Keratinocyte (primary cell): ENCODE measurements around the gene CLSTN2. TPM values are rescaled to one million over a fixed set of nuclear protein-coding genes. Genes with fewer than 3 reads are reported as not detected.

ENCODE experiments used
- DNase-seq: peaks from one replicate; pipeline ENCODE4 v3.0.0-alpha.2; 2011; ENCODE audit warnings: low read depth, missing footprints, low spot score
- FAIRE-seq: peaks from 2 replicates; lab custom pipeline; 2011; peaks lifted over from hg19 to GRCh38; lab: Jason Lieb, UNC
- H2AFZ ChIP-seq: 2 replicates; pipeline ENCODE4 v1.6.0; 2012; ENCODE audit warnings: low read length, control low read depth, inconsistent platforms; ENCODE audit not compliant: control insufficient read depth
- H3K27ac ChIP-seq: 2 replicates; pipeline ENCODE4 v1.5.1; 2011; ENCODE audit warnings: low read length; ENCODE audit not compliant: control insufficient read depth, insufficient read depth
- H3K27me3 ChIP-seq: 3 replicates; pipeline ENCODE4 v1.6.0; 2011; ENCODE audit warnings: low read length; ENCODE audit not compliant: control insufficient read depth, insufficient read depth; ENCODE audit errors: extremely low read depth
- H3K36me3 ChIP-seq, 2 experiments: 2 replicates in 1 of 2; 3 replicates in 1 of 2; pipeline ENCODE4 v1.5.1; 2011; ENCODE audit warnings: low read length in 2 of 2, mild to moderate bottlenecking in 1 of 2; ENCODE audit not compliant: control insufficient read depth in 2 of 2, insufficient read depth in 2 of 2; ENCODE audit errors: extremely low read depth in 1 of 2
- H3K4me1 ChIP-seq: 3 replicates; pipeline ENCODE4 v1.5.1; 2011; ENCODE audit warnings: low read length; ENCODE audit not compliant: control insufficient read depth, insufficient read depth; ENCODE audit errors: extremely low read depth
- H3K4me2 ChIP-seq: 3 replicates; pipeline ENCODE4 v1.6.0; 2011; ENCODE audit warnings: low read depth, low read length; ENCODE audit not compliant: control insufficient read depth, insufficient read depth; ENCODE audit errors: extremely low read depth
- H3K4me3 ChIP-seq, 3 experiments: fragments of 200-600 bp in 1 of 3; sonication (generic) in 1 of 3; 2 replicates in 2 of 3; 3 replicates in 1 of 3; pipeline ENCODE4 v1.5.1; 2011 to 2016; ENCODE audit warnings: low read length in 3 of 3, mild to moderate bottlenecking in 3 of 3, control low read depth in 2 of 3, inconsistent platforms in 1 of 3, low read depth in 1 of 3, mixed read lengths in 1 of 3, mixed run types in 1 of 3, moderate library complexity in 1 of 3; ENCODE audit not compliant: control insufficient read depth in 2 of 3, insufficient read depth in 2 of 3; ENCODE audit errors: extremely low read depth in 1 of 3
- H3K79me2 ChIP-seq: 2 replicates; pipeline ENCODE4 v1.6.0; 2012; ENCODE audit warnings: low read length; ENCODE audit not compliant: control insufficient read depth, insufficient read depth
- H3K9ac ChIP-seq: 3 replicates; pipeline ENCODE4 v1.6.0; 2011; ENCODE audit warnings: low read length; ENCODE audit not compliant: control insufficient read depth, insufficient read depth; ENCODE audit errors: extremely low read depth
- H3K9me1 ChIP-seq: 3 replicates; pipeline ENCODE4 v1.6.0; 2011; ENCODE audit warnings: low read length; ENCODE audit not compliant: control insufficient read depth, insufficient read depth; ENCODE audit errors: extremely low read depth
- H3K9me3 ChIP-seq: 2 replicates; pipeline ENCODE4 v1.5.1; 2012; ENCODE audit warnings: low read depth, low read length; ENCODE audit not compliant: control insufficient read depth
- H4K20me1 ChIP-seq: 3 replicates; pipeline ENCODE4 v1.6.0; 2011; ENCODE audit warnings: low read length; ENCODE audit not compliant: control insufficient read depth, insufficient read depth; ENCODE audit errors: extremely low read depth
- EZH2 ChIP-seq: IDR thresholded peaks from one replicate; pipeline ENCODE4 v1.6.1; 2012; ENCODE audit warnings: inconsistent platforms, mild to moderate bottlenecking, low read length, moderate library complexity
- dilution Hi-C: fragments of 300-500 bp; cut with MboI; formaldehyde crosslinking; loops from one replicate; pipeline ENCODE4 v1.7.0; 2020; ENCODE audit warnings: low sequenced_read_pairs; ENCODE audit not compliant: extremely low pct_ligation_motif_present
- polyA plus RNA-seq, 5 experiments: library from polyadenylated mRNA; depleted of rRNA in 3 of 5; stranded (reverse) in 3 of 5; stranded (forward) in 1 of 5; unstranded in 1 of 5; fragments of >200 nt; gene quantifications; 1 replicate in 1 of 5; 2 replicates in 3 of 5; 3 replicates in 1 of 5; pipeline versions ENCODE4 v1.2.1 to v1.2.3, GENCODE V29; 2011 to 2012; ENCODE audit warnings: missing spikeins in 2 of 5, low read depth in 1 of 5, low replicate concordance in 1 of 5
- TF ChIP-seq, protein P1 (sequence below), 3 experiments: IDR thresholded peaks in 1 of 3; conservative IDR thresholded peaks in 1 of 3; optimal IDR thresholded peaks in 1 of 3; 2 replicates in 2 of 3; 3 replicates in 1 of 3; pipeline versions ENCODE3 to v1.5.1; 2011; ENCODE audit warnings: low read length in 3 of 3, mild to moderate bottlenecking in 3 of 3, moderate library complexity in 2 of 3, control low read depth in 1 of 3, inconsistent platforms in 1 of 3; ENCODE audit not compliant: insufficient read depth in 2 of 3; ENCODE audit errors: extremely low read depth in 1 of 3

The CLSTN2 gene
- polyA plus RNA-seq, 1 donor (not counting 4 experiments of a cell fraction or from before 2014, with no cell fraction given): 0.09 TPM

DNA sequence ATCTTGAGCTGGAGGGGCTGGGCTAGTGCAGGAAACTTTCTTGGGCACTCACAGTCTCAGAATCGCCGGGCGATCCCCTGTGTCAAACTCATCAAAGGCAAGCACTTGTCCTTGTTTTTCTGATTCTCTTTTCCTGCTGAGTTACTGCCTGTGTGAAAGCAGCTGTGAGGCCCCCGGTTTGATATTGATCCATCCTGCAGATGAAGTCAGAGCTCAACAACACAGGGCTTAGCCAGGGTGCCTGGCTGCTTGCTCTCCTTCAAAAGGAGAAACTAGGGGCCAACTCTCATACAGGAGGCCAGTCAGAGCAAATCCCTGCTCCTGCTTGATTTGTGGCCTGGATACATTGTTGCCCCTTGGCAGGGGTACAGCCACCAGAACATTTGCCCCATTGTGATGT, 22.9 kb downstream of the CLSTN2 start:
- no peak overlapping the region for H3K9ac ChIP-seq
- no peak overlapping the region for H3K27ac ChIP-seq
- no peaks in the 10 kb centered on the region for H3K9me1 ChIP-seq
- no peaks in the 10 kb centered on the region for H3K27me3 ChIP-seq
- H3K9me3 ChIP-seq: no peaks in the 10 kb centered on the region
- H3K4me1 ChIP-seq: peaks cover 17% of the 10 kb centered on the region
- H3K79me2 ChIP-seq: no peaks in the 10 kb centered on the region
- TF ChIP-seq EZH2: no peak
- TF ChIP-seq, protein P1, sequence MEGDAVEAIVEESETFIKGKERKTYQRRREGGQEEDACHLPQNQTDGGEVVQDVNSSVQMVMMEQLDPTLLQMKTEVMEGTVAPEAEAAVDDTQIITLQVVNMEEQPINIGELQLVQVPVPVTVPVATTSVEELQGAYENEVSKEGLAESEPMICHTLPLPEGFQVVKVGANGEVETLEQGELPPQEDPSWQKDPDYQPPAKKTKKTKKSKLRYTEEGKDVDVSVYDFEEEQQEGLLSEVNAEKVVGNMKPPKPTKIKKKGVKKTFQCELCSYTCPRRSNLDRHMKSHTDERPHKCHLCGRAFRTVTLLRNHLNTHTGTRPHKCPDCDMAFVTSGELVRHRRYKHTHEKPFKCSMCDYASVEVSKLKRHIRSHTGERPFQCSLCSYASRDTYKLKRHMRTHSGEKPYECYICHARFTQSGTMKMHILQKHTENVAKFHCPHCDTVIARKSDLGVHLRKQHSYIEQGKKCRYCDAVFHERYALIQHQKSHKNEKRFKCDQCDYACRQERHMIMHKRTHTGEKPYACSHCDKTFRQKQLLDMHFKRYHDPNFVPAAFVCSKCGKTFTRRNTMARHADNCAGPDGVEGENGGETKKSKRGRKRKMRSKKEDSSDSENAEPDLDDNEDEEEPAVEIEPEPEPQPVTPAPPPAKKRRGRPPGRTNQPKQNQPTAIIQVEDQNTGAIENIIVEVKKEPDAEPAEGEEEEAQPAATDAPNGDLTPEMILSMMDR (optimal IDR thresholded peaks at IDR 0.05 in 1 of 3, IDR thresholded peaks at IDR 0.05 in 1 of 3, conservative IDR thresholded peaks at IDR 0.05 in 1 of 3; ENCODE audit: extremely low read depth in 1 of 3, insufficient read depth in 2 of 3, low read length in 3 of 3): no peak
- H4K20me1 ChIP-seq: no peaks in the 10 kb centered on the region
- no peak overlapping the region for H3K4me3 ChIP-seq
- DNase-seq: no peak
- H3K4me2 ChIP-seq: no peak overlapping the region
- H2AFZ ChIP-seq: no peak overlapping the region
- no peaks in the 10 kb centered on the region for H3K36me3 ChIP-seq
- dilution Hi-C loops: no loop called here
- no peak for FAIRE-seq

DNA sequence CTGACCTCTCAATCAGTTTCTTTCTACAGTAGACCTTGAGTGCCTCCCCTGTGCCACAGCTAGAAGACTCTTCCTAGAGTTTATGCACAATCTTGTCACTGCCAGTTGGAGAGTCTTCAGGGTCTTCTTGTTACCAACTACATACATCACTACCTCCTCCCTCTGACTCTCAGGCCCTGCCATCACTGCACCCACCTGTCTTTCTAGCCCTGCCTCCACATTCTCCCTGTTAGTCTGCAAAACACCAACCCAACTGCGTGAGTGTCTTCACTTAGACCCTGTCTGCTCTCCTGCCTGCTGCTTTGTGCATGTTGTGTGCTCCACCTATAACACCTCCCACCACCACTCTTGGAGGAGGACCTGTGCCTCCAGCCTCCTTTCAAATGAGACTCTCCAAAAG, 34.4 kb downstream of the CLSTN2 start:
- H3K27me3 ChIP-seq: no peaks in the 10 kb centered on the region
- dilution Hi-C loops: no loop called here
- no peaks in the 10 kb centered on the region for H3K9me3 ChIP-seq
- H3K9me1 ChIP-seq: no peaks in the 10 kb centered on the region
- DNase-seq: no peak
- no peak overlapping the region for H2AFZ ChIP-seq
- H3K79me2 ChIP-seq: no peaks in the 10 kb centered on the region
- H3K27ac ChIP-seq: no peak overlapping the region
- H3K4me2 ChIP-seq: no peak overlapping the region
- H3K4me3 ChIP-seq: no peak overlapping the region
- no peaks in the 10 kb centered on the region for H3K4me1 ChIP-seq
- H3K36me3 ChIP-seq: no peaks in the 10 kb centered on the region
- TF ChIP-seq EZH2: no peak
- TF ChIP-seq, protein P1 (optimal IDR thresholded peaks at IDR 0.05 in 1 of 3, IDR thresholded peaks at IDR 0.05 in 1 of 3, conservative IDR thresholded peaks at IDR 0.05 in 1 of 3; ENCODE audit: extremely low read depth in 1 of 3, insufficient read depth in 2 of 3, low read length in 3 of 3): no peak
- no peak for FAIRE-seq
- no peaks in the 10 kb centered on the region for H4K20me1 ChIP-seq
- H3K9ac ChIP-seq: no peak overlapping the region
